ENCODE results near the gene RAD9B. TPM values are rescaled to one million over a fixed set of nuclear protein-coding genes. Genes with fewer than 3 reads are reported as not detected.

RAD9B gene
- total RNA-seq, 2 experiments from 2014 or later: 1.5 to 2.2 TPM

Other genes starting within 250 kb of the RAD9B start
- gene ATP2A2, start 221.1 kb upstream of the RAD9B start, total RNA-seq: 100 to 1,000 TPM; 116 to 130 TPM
- 10 to 100 TPM; 52.6 to 63.6 TPM for gene ANAPC7, start 98.6 kb upstream of the RAD9B start, total RNA-seq
- gene ARPC3, start 52.0 kb upstream of the RAD9B start, total RNA-seq: 100 to 1,000 TPM; 244 to 422 TPM
- 10 to 100 TPM; 37.8 to 62.0 TPM for gene GPN3, start 34.1 kb upstream of the RAD9B start, total RNA-seq
- 10 to 100 TPM; 55.2 to 57.5 TPM for gene FAM216A, start 33.5 kb upstream of the RAD9B start, total RNA-seq
- gene VPS29, start 220 bp upstream of the RAD9B start, total RNA-seq: 100 to 1,000 TPM in 1 of 2 experiments, 10 to 100 TPM in 1; 84.4 to 103 TPM
- 10 to 100 TPM; 33.4 to 36.5 TPM for gene PPTC7, start 81.0 kb downstream of the RAD9B start, total RNA-seq
- gene TCTN1, start 111.8 kb downstream of the RAD9B start, total RNA-seq: 1 to 10 TPM; 7.2 to 7.3 TPM
- 1 to 10 TPM; 4.4 to 4.7 TPM for gene HVCN1, start 186.8 kb downstream of the RAD9B start, total RNA-seq
- 100 to 1,000 TPM; 201 to 283 TPM for gene PPP1CC, start 240.6 kb downstream of the RAD9B start, total RNA-seq

Measured in activated CD4-positive, alpha-beta T cell treated with anti-CD3 and anti-CD28 coated beads for 36 hours (primary cell).